Mammary epithelial cell (primary cell): Measurements from ENCODE around the gene LIN7A.

Experiments
- CTCF ChIP-seq, 2 donors: IDR thresholded peaks in 1 of 2; conservative IDR thresholded peaks in 1 of 2; 2 replicates each; pipeline ENCODE4 v1.5.1; 2011 to 2012; ENCODE audit warnings: inconsistent platforms in 2 of 2, low read length in 2 of 2, mild to moderate bottlenecking in 2 of 2, control low read depth in 1 of 2, low read depth in 1 of 2; ENCODE audit not compliant: insufficient read depth in 1 of 2; ENCODE audit errors: extremely low read depth in 1 of 2
- EZH2 ChIP-seq: IDR thresholded peaks from 2 replicates; pipeline ENCODE4 v1.6.1; 2012; ENCODE audit warnings: low read length, inconsistent platforms, borderline replicate concordance

- no peak for TF ChIP-seq CTCF (conservative IDR thresholded peaks at IDR 0.05 in 1 of 2, IDR thresholded peaks at IDR 0.05 in 1 of 2; ENCODE audit: extremely low read depth in 1 of 2, insufficient read depth in 1 of 2, low read depth in 1 of 2, low read length in 2 of 2)
- TF ChIP-seq EZH2, result no peak
Observed at GRCh38 chr12:80943338-80943737, 5.6 kb upstream of the LIN7A start.
